NT2/D1 (cell line): ENCODE data around the gene ATP6V0E1.

Experiments
- DNase-seq: peaks from one replicate; pipeline ENCODE4 v3.0.0-alpha.2; 2011; ENCODE audit warnings: low read depth, low spot score
- H3K27me3 ChIP-seq: 2 replicates; pipeline ENCODE4 v1.6.0; 2011; ENCODE audit warnings: mild to moderate bottlenecking; ENCODE audit not compliant: insufficient read length, insufficient read depth
- H3K36me3 ChIP-seq: 2 replicates; pipeline ENCODE4 v1.6.1; 2011; ENCODE audit warnings: mild to moderate bottlenecking, low read length, mixed read lengths; ENCODE audit not compliant: insufficient read depth, insufficient read length
- H3K4me1 ChIP-seq: 2 replicates; pipeline ENCODE4 v1.5.1; 2011; ENCODE audit not compliant: insufficient read depth, insufficient read length
- H3K4me3 ChIP-seq: 2 replicates; pipeline ENCODE4 v1.5.1; 2011; ENCODE audit warnings: low read depth; ENCODE audit not compliant: insufficient read length
- H3K9ac ChIP-seq: 2 replicates; pipeline ENCODE4 v1.6.0; 2011; ENCODE audit warnings: low read depth; ENCODE audit not compliant: insufficient read length
- H3K9me3 ChIP-seq: 2 replicates; pipeline ENCODE4 v1.5.1; 2011; ENCODE audit warnings: mild to moderate bottlenecking, low read length; ENCODE audit not compliant: insufficient read depth
- SUZ12 ChIP-seq: IDR thresholded peaks from 2 replicates; pipeline ENCODE4 v1.6.1; 2011; ENCODE audit not compliant: insufficient read length, insufficient read depth; ENCODE audit errors: extremely low read depth
- YY1 ChIP-seq: IDR thresholded peaks from 2 replicates; pipeline ENCODE4 v1.6.1; 2011; ENCODE audit not compliant: insufficient read length, insufficient read depth
- ZNF274 ChIP-seq: IDR thresholded peaks from 2 replicates; pipeline ENCODE4 v1.6.1; 2011; ENCODE audit warnings: mild to moderate bottlenecking, low read depth, low read length

Gene ATP6V0E1

GRCh38 chr5:172942556-172942955 is 41.0 kb upstream of the ATP6V0E1 start:
- Histone ChIP-seq H3K4me1 (peaks cover 8% of the 10 kb centered on the region), H3K36me3 (peaks cover 35% of the 10 kb centered on the region), H3K27me3 (no peaks in the 10 kb centered on the region), H3K4me3 (no peak overlapping the region), H3K9me3 (no peaks in the 10 kb centered on the region), H3K9ac (no peak overlapping the region)
- DNase-seq, result no peak
- TF ChIP-seq ZNF274 (no peak), SUZ12 (no peak), YY1 (no peak)

- Histone ChIP-seq H3K4me1 (peaks cover 8% of the 10 kb centered on the region), H3K36me3 (peaks cover 32% of the 10 kb centered on the region), H3K4me3 (no peak overlapping the region), H3K9ac (peak overlapping the region; percentile 51), H3K27me3 (no peaks in the 10 kb centered on the region), H3K9me3 (no peaks in the 10 kb centered on the region)
- DNase-seq, result peak; percentile 63
- TF ChIP-seq SUZ12 (no peak), YY1 (no peak), ZNF274 (no peak)
Measured at GRCh38 chr5:172943283-172943841, 40.2 kb upstream of the ATP6V0E1 start.

- no peak for TF ChIP-seq YY1
- no peak for TF ChIP-seq ZNF274
- TF ChIP-seq SUZ12, result no peak
- Histone ChIP-seq H3K36me3 (peaks cover 31% of the 10 kb centered on the region), H3K9me3 (no peaks in the 10 kb centered on the region), H3K4me1 (peaks cover 8% of the 10 kb centered on the region), H3K9ac (peak overlapping the region; percentile 32), H3K27me3 (no peaks in the 10 kb centered on the region), H3K4me3 (no peak overlapping the region)
- DNase-seq, result no peak
Measured at GRCh38 chr5:172943906-172944305, 39.7 kb upstream of the ATP6V0E1 start.

- Histone ChIP-seq H3K27me3 (no peaks in the 10 kb centered on the region), H3K36me3 (peaks cover 23% of the 10 kb centered on the region), H3K9ac (no peak overlapping the region), H3K9me3 (no peaks in the 10 kb centered on the region), H3K4me1 (peaks cover 5% of the 10 kb centered on the region), H3K4me3 (no peak overlapping the region)
- no peak for TF ChIP-seq ZNF274
- no peak for TF ChIP-seq YY1
- no peak for TF ChIP-seq SUZ12
- DNase-seq, result no peak
Measured at GRCh38 chr5:172944741-172945140, 38.8 kb upstream of the ATP6V0E1 start.

GRCh38 chr5:172945151-172945550 is 38.4 kb upstream of the ATP6V0E1 start:
- Histone ChIP-seq H3K9me3 (no peaks in the 10 kb centered on the region), H3K27me3 (no peaks in the 10 kb centered on the region), H3K36me3 (peaks cover 21% of the 10 kb centered on the region), H3K9ac (no peak overlapping the region), H3K4me3 (no peak overlapping the region), H3K4me1 (peaks cover 5% of the 10 kb centered on the region)
- TF ChIP-seq SUZ12, result no peak
- TF ChIP-seq ZNF274, result no peak
- no peak for TF ChIP-seq YY1
- DNase-seq, result no peak

- DNase-seq, result no peak
- Histone ChIP-seq H3K4me1 (peaks cover 5% of the 10 kb centered on the region), H3K4me3 (no peak overlapping the region), H3K9me3 (no peaks in the 10 kb centered on the region), H3K9ac (peak overlapping the region; percentile 21), H3K36me3 (peaks cover 28% of the 10 kb centered on the region), H3K27me3 (no peaks in the 10 kb centered on the region)
- no peak for TF ChIP-seq SUZ12
- no peak for TF ChIP-seq ZNF274
- no peak for TF ChIP-seq YY1
Measured at GRCh38 chr5:172946146-172946545, 37.4 kb upstream of the ATP6V0E1 start.

GRCh38 chr5:172949426-172949825 is 34.1 kb upstream of the ATP6V0E1 start:
- Histone ChIP-seq H3K9me3 (no peaks in the 10 kb centered on the region), H3K4me3 (no peak overlapping the region), H3K36me3 (peaks cover 35% of the 10 kb centered on the region), H3K27me3 (no peaks in the 10 kb centered on the region), H3K9ac (no peak overlapping the region), H3K4me1 (no peaks in the 10 kb centered on the region)
- DNase-seq, result no peak
- TF ChIP-seq ZNF274 (no peak), SUZ12 (no peak), YY1 (no peak)
